Right lung (tissue), 10 donors: ENCODE data around the gene SLC25A23. TPM values are rescaled to one million over a fixed set of nuclear protein-coding genes. Genes with fewer than 3 reads are reported as not detected.
"Not testable (repeated sequence)": the region's sequence is repeated elsewhere in the genome, so short reads cannot be mapped to it uniquely, and the experiment has no call there.

Source experiments
- DNase-seq, 2 donors: peaks; one replicate each; pipeline ENCODE4 v3.0.0-alpha.2; 2013
- long read RNA-seq, 8 donors: transcript quantifications; one replicate each; lab custom pipeline, GENCODE V29; 2026
- polyA plus RNA-seq, 5 donors: library from polyadenylated mRNA; unstranded; fragments of 120-200 nt; gene quantifications; one replicate each; pipeline versions ENCODE4 v1.2.1 to v1.2.3, GENCODE V29; 2013; ENCODE audit warnings: inconsistent platforms in 1 of 5, low replicate concordance in 1 of 5; ENCODE audit not compliant: insufficient read length in 5 of 5, insufficient read depth in 1 of 5

The SLC25A23 gene
- 10 to 100 TPM; 44.7 to 62.3 (median 49.6) TPM for polyA plus RNA-seq
- long read RNA-seq, donor 1, transcript SLC25A23-202 (10 exons, 3,425 nt) = major isoform, 12 of 18 reads
- long read RNA-seq, donor 1, transcript SLC25A23-207 (3 exons, 671 nt) = minor isoform, 5 of 18 reads
- long read RNA-seq, donor 1, partial matches to known transcripts = 0 of 18 reads
- long read RNA-seq, donor 1, other reads (novel, unspliced or antisense) = 0 of 18 reads
- long read RNA-seq, donor 2, transcript SLC25A23-202 (10 exons, 3,425 nt) = major isoform, 6 of 9 reads
- long read RNA-seq, donor 2, partial matches to known transcripts = 0 of 9 reads
- long read RNA-seq, donor 2, other reads (novel, unspliced or antisense) = 0 of 9 reads
- long read RNA-seq, donor 3, transcript SLC25A23-202 (10 exons, 3,425 nt) = major isoform, 7 of 10 reads
- long read RNA-seq, donor 3, partial matches to known transcripts = 0 of 10 reads
- long read RNA-seq, donor 3, other reads (novel, unspliced or antisense) = 0 of 10 reads
- long read RNA-seq, donor 4, transcript SLC25A23-202 (10 exons, 3,425 nt) = major isoform, 6 of 46 reads
- long read RNA-seq, donor 4, partial matches to known transcripts = 40 of 46 reads
- long read RNA-seq, donor 4, other reads (novel, unspliced or antisense) = 0 of 46 reads
- long read RNA-seq, donor 5, transcript SLC25A23-202 (10 exons, 3,425 nt) = major isoform, 9 of 17 reads
- long read RNA-seq, donor 5, partial matches to known transcripts = 5 of 17 reads
- long read RNA-seq, donor 5, other reads (novel, unspliced or antisense) = 0 of 17 reads
- long read RNA-seq, donor 6, transcript SLC25A23-202 (10 exons, 3,425 nt) = major isoform, 10 of 44 reads
- long read RNA-seq, donor 6, partial matches to known transcripts = 13 of 44 reads
- long read RNA-seq, donor 6, other reads (novel, unspliced or antisense) = 14 of 44 reads
- long read RNA-seq, donor 7, transcript SLC25A23-202 (10 exons, 3,425 nt) = major isoform, 16 of 23 reads
- long read RNA-seq, donor 7, partial matches to known transcripts = 6 of 23 reads
- long read RNA-seq, donor 7, other reads (novel, unspliced or antisense) = 0 of 23 reads
- long read RNA-seq, donor 8, partial matches to known transcripts = 0 of 3 reads
- long read RNA-seq, donor 8, other reads (novel, unspliced or antisense) = 0 of 3 reads

- DNase-seq = peak; percentile 67 to 75
Observed at GRCh38 chr19:6459262-6460098, at the start of gene SLC25A23. Gene SLC25A23, minus strand, starts transcription at chr19:6459792. Its CDS starts 164 bp downstream, at chr19:6459628.

GRCh38 chr19:6508028-6508771, 48.6 kb upstream of the SLC25A23 start:
- not testable (repeated sequence) for DNase-seq

GRCh38 chr19:6503407-6504201, 44.0 kb upstream of the SLC25A23 start:
- no peak for DNase-seq

GRCh38 chr19:6501740-6502648, 42.4 kb upstream of the SLC25A23 start, which contains the start of gene TUBB4A:
Gene TUBB4A, minus strand, starts transcription at chr19:6502309. Its CDS starts 97 bp downstream, at chr19:6502212.
- no peak for DNase-seq

- no peak for DNase-seq
Observed at GRCh38 chr19:6500837-6501739, 41.5 kb upstream of the SLC25A23 start.

GRCh38 chr19:6499052-6499790, 39.6 kb upstream of the SLC25A23 start:
- DNase-seq = no peak

GRCh38 chr19:6498294-6499036, 38.9 kb upstream of the SLC25A23 start:
- no peak for DNase-seq

GRCh38 chr19:6495947-6496346, 36.4 kb upstream of the SLC25A23 start:
- no peak for DNase-seq

- DNase-seq = no peak
Observed at GRCh38 chr19:6494438-6495036, 34.9 kb upstream of the SLC25A23 start.

- DNase-seq = no peak
Observed at GRCh38 chr19:6491802-6492592, 32.4 kb upstream of the SLC25A23 start.

GRCh38 chr19:6490134-6490533, 30.5 kb upstream of the SLC25A23 start:
- DNase-seq = no peak

GRCh38 chr19:6489278-6490061, 29.9 kb upstream of the SLC25A23 start:
- DNase-seq = no peak

- DNase-seq = no peak
Observed at GRCh38 chr19:6484831-6485230, 25.2 kb upstream of the SLC25A23 start.
